ENCODE data around the gene NIPAL4. TPM values are rescaled to one million over a fixed set of nuclear protein-coding genes. Genes with fewer than 3 reads are reported as not detected.

NIPAL4 gene
- total RNA-seq, 1 experiment from 2014 or later, result 2.7 TPM

- Mint-ChIP-seq H3K27ac (ENCODE audit: unreplicated experiment) (no peak overlapping the region), H3K9me3 (ENCODE audit: low read depth, unreplicated experiment) (no peaks in the 10 kb centered on the region), H3K36me3 (ENCODE audit: insufficient read depth, unreplicated experiment) (no peaks in the 10 kb centered on the region), H3K4me1 (ENCODE audit: low read depth, unreplicated experiment) (no peaks in the 10 kb centered on the region), H3K4me3 (ENCODE audit: low read depth, unreplicated experiment) (no peak overlapping the region), H3K27me3 (ENCODE audit: unreplicated experiment) (no peaks in the 10 kb centered on the region)
- intact Hi-C loops (cut with micrococcal nuclease; ENCODE audit: unreplicated experiment), result no loop called here
- BruUV-seq (replicated peaks), result no TSS peak
- CTCF ChIA-PET, result interaction anchor here (0.6 kb wide), 1 partner anchor 9 kb away, joined by 3 read pairs; no protein-coding TSS in a partner anchor
- no peak for TF ChIP-seq CTCF (IDR thresholded peaks at IDR 0.05; ENCODE audit: unreplicated experiment)
- no peak for DNase-seq
Measured at GRCh38 chr5:157434096-157434495, 25.9 kb upstream of the NIPAL4 start.

GRCh38 chr5:157443041-157443549, 16.9 kb upstream of the NIPAL4 start:
- Mint-ChIP-seq H3K4me1 (ENCODE audit: low read depth, unreplicated experiment) (peaks cover 40% of the 10 kb centered on the region), H3K27ac (ENCODE audit: unreplicated experiment) (peak overlapping the region; percentile 14), H3K4me3 (ENCODE audit: low read depth, unreplicated experiment) (no peak overlapping the region), H3K36me3 (ENCODE audit: insufficient read depth, unreplicated experiment) (peaks cover 9% of the 10 kb centered on the region), H3K9me3 (ENCODE audit: low read depth, unreplicated experiment) (no peaks in the 10 kb centered on the region), H3K27me3 (ENCODE audit: unreplicated experiment) (no peaks in the 10 kb centered on the region)
- DNase-seq, result no peak
- TF ChIP-seq CTCF (IDR thresholded peaks at IDR 0.05; ENCODE audit: unreplicated experiment), result no peak
- intact Hi-C loops (cut with micrococcal nuclease; ENCODE audit: unreplicated experiment), result no loop called here
- CTCF ChIA-PET, result no interaction called here
- BruUV-seq (replicated peaks), result no TSS peak

- no peak overlapping the region for H3K27ac Mint-ChIP-seq (ENCODE audit: unreplicated experiment)
- intact Hi-C loops (cut with micrococcal nuclease; ENCODE audit: unreplicated experiment), result no loop called here
- CTCF ChIA-PET, result interaction anchor here (1.0 kb wide), 1 partner anchor 28 kb away, joined by 7 read pairs; no protein-coding TSS in a partner anchor
- no peaks in the 10 kb centered on the region for H3K27me3 Mint-ChIP-seq (ENCODE audit: unreplicated experiment)
- no peak overlapping the region for H3K4me3 Mint-ChIP-seq (ENCODE audit: low read depth, unreplicated experiment)
- H3K36me3 Mint-ChIP-seq (ENCODE audit: insufficient read depth, unreplicated experiment), result peaks cover 9% of the 10 kb centered on the region
- peaks cover 51% of the 10 kb centered on the region for H3K4me1 Mint-ChIP-seq (ENCODE audit: low read depth, unreplicated experiment)
- no peak for TF ChIP-seq CTCF (IDR thresholded peaks at IDR 0.05; ENCODE audit: unreplicated experiment)
- peak; percentile 64 for DNase-seq
- BruUV-seq (replicated peaks), result no TSS peak
- no peaks in the 10 kb centered on the region for H3K9me3 Mint-ChIP-seq (ENCODE audit: low read depth, unreplicated experiment)
Measured at GRCh38 chr5:157444224-157444623, 15.8 kb upstream of the NIPAL4 start.

- no peaks in the 10 kb centered on the region for H3K27me3 Mint-ChIP-seq (ENCODE audit: unreplicated experiment)
- DNase-seq, result no peak
- no peak overlapping the region for H3K27ac Mint-ChIP-seq (ENCODE audit: unreplicated experiment)
- H3K4me3 Mint-ChIP-seq (ENCODE audit: low read depth, unreplicated experiment), result no peak overlapping the region
- no TSS peak for BruUV-seq (replicated peaks)
- intact Hi-C loops (cut with micrococcal nuclease; ENCODE audit: unreplicated experiment), result no loop called here
- TF ChIP-seq CTCF (IDR thresholded peaks at IDR 0.05; ENCODE audit: unreplicated experiment), result no peak
- no peaks in the 10 kb centered on the region for H3K9me3 Mint-ChIP-seq (ENCODE audit: low read depth, unreplicated experiment)
- H3K4me1 Mint-ChIP-seq (ENCODE audit: low read depth, unreplicated experiment), result peaks cover 52% of the 10 kb centered on the region
- peaks cover 9% of the 10 kb centered on the region for H3K36me3 Mint-ChIP-seq (ENCODE audit: insufficient read depth, unreplicated experiment)
- CTCF ChIA-PET, result interaction anchor here (0.5 to 0.7 kb wide), 3 partner anchors 12 to 431 kb away, joined by 3 to 5 read pairs (median 3); no protein-coding TSS in a partner anchor
Measured at GRCh38 chr5:157445745-157446411, 14.1 kb upstream of the NIPAL4 start.

Measured in Calu3 (cell line).